ENCODE results near the gene TRPC4. TPM values are rescaled to one million over a fixed set of nuclear protein-coding genes. Genes with fewer than 3 reads are reported as not detected.

The TRPC4 gene
- total RNA-seq, 1 donor from 2014 or later = not detected

- no peaks in the 10 kb centered on the region for H3K36me3 Mint-ChIP-seq (ENCODE audit: unreplicated experiment)
- no peaks in the 10 kb centered on the region for H3K9me3 Mint-ChIP-seq (ENCODE audit: unreplicated experiment)
- H3K4me3 Mint-ChIP-seq (ENCODE audit: unreplicated experiment) = no peak overlapping the region
- H3K27ac Mint-ChIP-seq (ENCODE audit: unreplicated experiment) = no peak overlapping the region
- no peaks in the 10 kb centered on the region for H3K4me1 Mint-ChIP-seq (ENCODE audit: low read depth, unreplicated experiment)
- DNase-seq = no peak
- TF ChIP-seq CTCF (IDR thresholded peaks at IDR 0.05; ENCODE audit: partially characterized antibody, unreplicated experiment) = no peak
- no peaks in the 10 kb centered on the region for H3K27me3 Mint-ChIP-seq (ENCODE audit: unreplicated experiment)
Observed at GRCh38 chr13:37657956-37658355, 211.6 kb downstream of the TRPC4 start.

DNA sequence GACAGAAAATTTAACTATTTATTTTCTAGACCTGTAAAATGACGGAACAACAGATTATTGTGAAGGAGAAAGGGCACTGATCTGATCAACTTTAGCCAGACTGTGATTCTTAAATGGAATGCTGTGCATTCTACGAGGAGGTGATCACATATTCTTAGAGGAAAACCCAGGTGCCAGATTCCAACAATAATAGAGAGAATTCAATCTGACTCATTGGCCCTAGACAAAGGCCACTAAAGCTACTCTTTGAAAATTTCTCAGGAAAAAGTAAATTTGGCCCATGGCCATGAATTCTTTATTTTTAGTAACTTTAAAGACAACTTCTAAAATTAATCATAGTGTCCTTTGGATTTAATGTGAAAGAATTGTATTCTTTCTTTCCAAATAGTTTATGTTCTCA is 212.4 kb downstream of the TRPC4 start:
- Mint-ChIP-seq H3K27me3 (ENCODE audit: unreplicated experiment) (no peaks in the 10 kb centered on the region), H3K36me3 (ENCODE audit: unreplicated experiment) (no peaks in the 10 kb centered on the region), H3K9me3 (ENCODE audit: unreplicated experiment) (no peaks in the 10 kb centered on the region), H3K4me3 (ENCODE audit: unreplicated experiment) (no peak overlapping the region), H3K27ac (ENCODE audit: unreplicated experiment) (no peak overlapping the region), H3K4me1 (ENCODE audit: low read depth, unreplicated experiment) (no peaks in the 10 kb centered on the region)
- DNase-seq = no peak
- no peak for TF ChIP-seq CTCF (IDR thresholded peaks at IDR 0.05; ENCODE audit: partially characterized antibody, unreplicated experiment)

DNA sequence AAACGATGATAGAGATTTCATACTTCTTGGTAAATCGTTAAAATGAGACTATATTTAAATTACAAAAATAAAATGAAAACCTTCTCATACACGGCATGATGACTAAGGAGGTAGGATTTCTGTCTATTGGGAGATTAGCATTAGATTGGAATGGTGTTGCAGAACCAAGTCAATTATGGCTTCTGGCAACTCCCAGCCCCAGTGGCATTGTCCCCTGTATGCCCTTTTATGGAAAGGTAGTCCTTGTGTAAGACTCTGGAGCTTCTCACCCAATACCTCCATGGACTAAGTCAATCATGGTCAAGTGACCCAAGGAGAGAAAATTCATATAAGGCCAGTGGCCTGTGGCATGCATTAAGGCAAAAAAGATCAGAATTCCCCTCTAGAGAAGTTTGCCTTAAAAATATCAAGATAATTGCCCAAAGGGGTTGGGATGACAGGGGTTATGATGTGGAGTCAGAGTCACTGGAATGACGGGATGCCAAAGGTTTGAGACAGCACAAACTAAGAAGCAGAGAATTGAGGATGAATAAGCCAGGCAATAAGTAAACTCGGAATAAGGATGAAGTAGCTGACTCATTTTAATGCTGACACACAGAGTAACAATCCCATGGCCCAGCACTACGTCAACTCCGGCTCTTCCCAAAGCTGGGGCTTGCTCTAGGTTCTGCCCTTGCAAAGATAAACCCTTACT is 213.2 kb downstream of the TRPC4 start:
- Mint-ChIP-seq H3K9me3 (ENCODE audit: unreplicated experiment) (no peaks in the 10 kb centered on the region), H3K27ac (ENCODE audit: unreplicated experiment) (no peak overlapping the region), H3K36me3 (ENCODE audit: unreplicated experiment) (no peaks in the 10 kb centered on the region), H3K4me3 (ENCODE audit: unreplicated experiment) (no peak overlapping the region), H3K4me1 (ENCODE audit: low read depth, unreplicated experiment) (no peaks in the 10 kb centered on the region), H3K27me3 (ENCODE audit: unreplicated experiment) (no peaks in the 10 kb centered on the region)
- no peak for TF ChIP-seq CTCF (IDR thresholded peaks at IDR 0.05; ENCODE audit: partially characterized antibody, unreplicated experiment)
- no peak for DNase-seq

DNA sequence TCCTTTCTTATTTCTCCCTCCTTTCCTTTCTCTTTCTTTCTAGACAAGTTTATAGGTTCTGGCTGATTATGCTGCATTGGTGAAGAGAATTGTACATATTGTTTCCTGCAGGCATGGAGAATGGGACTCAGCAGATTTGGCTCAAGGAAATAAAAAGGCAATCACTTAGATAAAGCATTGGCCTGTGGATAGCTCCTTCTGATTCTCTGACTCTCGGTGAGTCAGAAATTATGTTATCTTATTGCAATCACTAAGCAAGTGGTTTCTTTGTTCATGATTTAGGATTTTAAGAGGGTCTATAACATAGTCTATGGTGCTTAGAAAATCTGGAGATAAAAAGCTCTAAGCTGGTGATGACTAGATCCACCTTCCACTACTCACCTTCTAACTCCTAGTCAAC is 217.0 kb downstream of the TRPC4 start:
- no peak for DNase-seq
- no peak overlapping the region for H3K4me3 Mint-ChIP-seq (ENCODE audit: unreplicated experiment)
- no peaks in the 10 kb centered on the region for H3K27me3 Mint-ChIP-seq (ENCODE audit: unreplicated experiment)
- H3K9me3 Mint-ChIP-seq (ENCODE audit: unreplicated experiment) = no peaks in the 10 kb centered on the region
- no peaks in the 10 kb centered on the region for H3K4me1 Mint-ChIP-seq (ENCODE audit: low read depth, unreplicated experiment)
- no peaks in the 10 kb centered on the region for H3K36me3 Mint-ChIP-seq (ENCODE audit: unreplicated experiment)
- H3K27ac Mint-ChIP-seq (ENCODE audit: unreplicated experiment) = no peak overlapping the region
- TF ChIP-seq CTCF (IDR thresholded peaks at IDR 0.05; ENCODE audit: partially characterized antibody, unreplicated experiment) = no peak

- Mint-ChIP-seq H3K4me1 (ENCODE audit: low read depth, unreplicated experiment) (no peaks in the 10 kb centered on the region), H3K27me3 (ENCODE audit: unreplicated experiment) (no peaks in the 10 kb centered on the region), H3K27ac (ENCODE audit: unreplicated experiment) (no peak overlapping the region), H3K4me3 (ENCODE audit: unreplicated experiment) (no peak overlapping the region), H3K9me3 (ENCODE audit: unreplicated experiment) (no peaks in the 10 kb centered on the region), H3K36me3 (ENCODE audit: unreplicated experiment) (no peaks in the 10 kb centered on the region)
- no peak for DNase-seq
- no peak for TF ChIP-seq CTCF (IDR thresholded peaks at IDR 0.05; ENCODE audit: partially characterized antibody, unreplicated experiment)
Observed at GRCh38 chr13:37651891-37652290, 217.7 kb downstream of the TRPC4 start.
